HG02759 (cell line): Measurements from ENCODE around the gene CNTRL.

Source experiments
- ATAC-seq: cut with Tn5 transposase; IDR thresholded peaks from one replicate; pipeline ENCODE4 v1.9.1; 2021; ENCODE audit warnings: mild to moderate bottlenecking, moderate library complexity; ENCODE audit not compliant: unreplicated experiment

The CNTRL gene

GRCh38 chr9:121220996-121221663 is 146.4 kb downstream of the CNTRL start:
- no peak for ATAC-seq

GRCh38 chr9:121221664-121222055 is 146.9 kb downstream of the CNTRL start:
- ATAC-seq, result no peak

- no peak for ATAC-seq
Observed at GRCh38 chr9:121222524-121223171, 147.9 kb downstream of the CNTRL start.

GRCh38 chr9:121225240-121225639 is 150.5 kb downstream of the CNTRL start:
- ATAC-seq, result no peak

GRCh38 chr9:121226175-121226574 is 151.4 kb downstream of the CNTRL start:
- ATAC-seq, result no peak
